ENCODE measurements around the gene ZNF3. TPM values are rescaled to one million over a fixed set of nuclear protein-coding genes. Genes with fewer than 3 reads are reported as not detected.

Gene ZNF3
- total RNA-seq, 1 experiment from 2014 or later: 32.9 TPM

DNA sequence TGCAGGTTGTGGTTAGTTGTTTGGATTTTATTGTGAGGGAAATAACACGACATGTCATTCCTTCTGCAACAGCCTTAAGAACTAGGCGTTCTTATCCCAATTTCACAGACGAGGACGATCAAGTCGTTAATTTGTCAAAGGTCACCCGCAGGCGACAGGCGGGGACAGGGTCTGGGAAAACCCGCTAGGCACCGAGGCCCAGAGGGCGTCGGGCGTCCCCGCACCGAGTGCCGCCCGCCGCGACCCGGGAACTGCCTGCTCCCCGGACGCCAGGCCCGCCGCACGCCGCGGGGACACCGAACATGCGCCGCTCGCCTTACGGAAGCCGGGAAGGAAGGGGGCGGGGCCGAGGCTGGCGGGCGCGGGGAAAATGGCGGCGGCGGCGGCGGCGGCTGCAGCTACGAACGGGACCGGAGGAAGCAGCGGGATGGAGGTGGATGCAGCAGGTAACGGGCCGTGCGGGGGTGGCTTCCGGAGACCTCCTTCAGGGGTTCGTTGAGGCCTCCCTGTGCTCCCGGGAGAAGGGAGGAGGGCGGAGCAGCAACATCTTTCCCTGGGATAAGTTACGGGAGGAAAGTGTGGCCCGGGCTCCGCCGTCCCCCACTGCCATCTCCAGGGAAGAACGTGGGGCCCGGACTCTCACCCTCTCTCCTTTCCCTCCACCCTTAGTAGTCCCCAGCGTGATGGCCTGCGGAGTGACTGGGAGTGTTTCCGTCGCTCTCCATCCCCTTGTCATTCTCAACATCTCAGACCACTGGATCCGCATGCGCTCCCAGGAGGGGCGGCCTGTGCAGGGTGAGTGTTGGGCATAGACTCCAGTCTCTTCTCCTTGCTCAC lies 7.3 kb upstream of the ZNF3 start, which contains the start of gene COPS6:
COPS6 (plus strand) TSS at position 349 of the 837 bp plus-strand sequence; CDS start at position 371, 22 bp downstream.
- Histone ChIP-seq H3K9me3 (ENCODE audit: control insufficient read depth, insufficient read depth, low read depth, low read length) (no peaks in the 10 kb centered on the region), H3K4me3 (ENCODE audit: low read depth in 2 of 2, low read length in 2 of 2) (peak within 1 kb of the TSS; percentile 81 to 84), H3K27me3 (ENCODE audit: control insufficient read depth, insufficient read depth, low read length) (no peaks in the 10 kb centered on the region), H3K4me1 (ENCODE audit: control insufficient read depth, insufficient read depth, low read length) (peaks cover 27% of the 10 kb centered on the region), H3K27ac (ENCODE audit: low read length) (peak within 1 kb of the TSS; percentile 96), H3K36me3 (ENCODE audit: control insufficient read depth, insufficient read depth, low read length) (peaks cover 3% of the 10 kb centered on the region)
- intact Hi-C loops (cut with micrococcal nuclease; ENCODE audit: unreplicated experiment) (loop anchor here (10.0 kb wide), 1 partner anchor 94 kb away; no protein-coding TSS in a partner anchor), in situ Hi-C loops (cut with HindIII; ENCODE audit: low pct_unique_long_range_greater_than_20kb, low sequenced_read_pairs) (no loop called here)
- POLR2A ChIA-PET: interaction anchor here (1.2 kb wide), 1 partner anchor 11 kb away, joined by 4 read pairs; no protein-coding TSS in a partner anchor
- peak; percentile 63 for ATAC-seq
- CTCF ChIA-PET: no interaction called here
- no TSS peak for BruUV-seq (replicated peaks)
- no peak for TF ChIP-seq TCF7L2 (IDR thresholded peaks at IDR 0.05; ENCODE audit: low read depth, low read length)
- peak; percentile 94 for TF ChIP-seq POLR2AphosphoS5 (IDR thresholded peaks at IDR 0.05; ENCODE audit: low read depth, low read length)
- TF ChIP-seq, protein P1, sequence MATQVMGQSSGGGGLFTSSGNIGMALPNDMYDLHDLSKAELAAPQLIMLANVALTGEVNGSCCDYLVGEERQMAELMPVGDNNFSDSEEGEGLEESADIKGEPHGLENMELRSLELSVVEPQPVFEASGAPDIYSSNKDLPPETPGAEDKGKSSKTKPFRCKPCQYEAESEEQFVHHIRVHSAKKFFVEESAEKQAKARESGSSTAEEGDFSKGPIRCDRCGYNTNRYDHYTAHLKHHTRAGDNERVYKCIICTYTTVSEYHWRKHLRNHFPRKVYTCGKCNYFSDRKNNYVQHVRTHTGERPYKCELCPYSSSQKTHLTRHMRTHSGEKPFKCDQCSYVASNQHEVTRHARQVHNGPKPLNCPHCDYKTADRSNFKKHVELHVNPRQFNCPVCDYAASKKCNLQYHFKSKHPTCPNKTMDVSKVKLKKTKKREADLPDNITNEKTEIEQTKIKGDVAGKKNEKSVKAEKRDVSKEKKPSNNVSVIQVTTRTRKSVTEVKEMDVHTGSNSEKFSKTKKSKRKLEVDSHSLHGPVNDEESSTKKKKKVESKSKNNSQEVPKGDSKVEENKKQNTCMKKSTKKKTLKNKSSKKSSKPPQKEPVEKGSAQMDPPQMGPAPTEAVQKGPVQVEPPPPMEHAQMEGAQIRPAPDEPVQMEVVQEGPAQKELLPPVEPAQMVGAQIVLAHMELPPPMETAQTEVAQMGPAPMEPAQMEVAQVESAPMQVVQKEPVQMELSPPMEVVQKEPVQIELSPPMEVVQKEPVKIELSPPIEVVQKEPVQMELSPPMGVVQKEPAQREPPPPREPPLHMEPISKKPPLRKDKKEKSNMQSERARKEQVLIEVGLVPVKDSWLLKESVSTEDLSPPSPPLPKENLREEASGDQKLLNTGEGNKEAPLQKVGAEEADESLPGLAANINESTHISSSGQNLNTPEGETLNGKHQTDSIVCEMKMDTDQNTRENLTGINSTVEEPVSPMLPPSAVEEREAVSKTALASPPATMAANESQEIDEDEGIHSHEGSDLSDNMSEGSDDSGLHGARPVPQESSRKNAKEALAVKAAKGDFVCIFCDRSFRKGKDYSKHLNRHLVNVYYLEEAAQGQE (IDR thresholded peaks at IDR 0.05; ENCODE audit: insufficient read depth in 1 of 2, low read depth in 2 of 2, low read length in 1 of 2): no peak
- TF ChIP-seq SIN3A (IDR thresholded peaks at IDR 0.05; ENCODE audit: borderline replicate concordance, insufficient read depth, low read depth, low read length): peak; percentile 82; the same call in 1 of the 2 replicates
- TF ChIP-seq, protein P2, sequence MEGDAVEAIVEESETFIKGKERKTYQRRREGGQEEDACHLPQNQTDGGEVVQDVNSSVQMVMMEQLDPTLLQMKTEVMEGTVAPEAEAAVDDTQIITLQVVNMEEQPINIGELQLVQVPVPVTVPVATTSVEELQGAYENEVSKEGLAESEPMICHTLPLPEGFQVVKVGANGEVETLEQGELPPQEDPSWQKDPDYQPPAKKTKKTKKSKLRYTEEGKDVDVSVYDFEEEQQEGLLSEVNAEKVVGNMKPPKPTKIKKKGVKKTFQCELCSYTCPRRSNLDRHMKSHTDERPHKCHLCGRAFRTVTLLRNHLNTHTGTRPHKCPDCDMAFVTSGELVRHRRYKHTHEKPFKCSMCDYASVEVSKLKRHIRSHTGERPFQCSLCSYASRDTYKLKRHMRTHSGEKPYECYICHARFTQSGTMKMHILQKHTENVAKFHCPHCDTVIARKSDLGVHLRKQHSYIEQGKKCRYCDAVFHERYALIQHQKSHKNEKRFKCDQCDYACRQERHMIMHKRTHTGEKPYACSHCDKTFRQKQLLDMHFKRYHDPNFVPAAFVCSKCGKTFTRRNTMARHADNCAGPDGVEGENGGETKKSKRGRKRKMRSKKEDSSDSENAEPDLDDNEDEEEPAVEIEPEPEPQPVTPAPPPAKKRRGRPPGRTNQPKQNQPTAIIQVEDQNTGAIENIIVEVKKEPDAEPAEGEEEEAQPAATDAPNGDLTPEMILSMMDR (IDR thresholded peaks at IDR 0.05): no peak
- no peak for DNase-seq (ENCODE audit: low read depth, low spot score)

DNA sequence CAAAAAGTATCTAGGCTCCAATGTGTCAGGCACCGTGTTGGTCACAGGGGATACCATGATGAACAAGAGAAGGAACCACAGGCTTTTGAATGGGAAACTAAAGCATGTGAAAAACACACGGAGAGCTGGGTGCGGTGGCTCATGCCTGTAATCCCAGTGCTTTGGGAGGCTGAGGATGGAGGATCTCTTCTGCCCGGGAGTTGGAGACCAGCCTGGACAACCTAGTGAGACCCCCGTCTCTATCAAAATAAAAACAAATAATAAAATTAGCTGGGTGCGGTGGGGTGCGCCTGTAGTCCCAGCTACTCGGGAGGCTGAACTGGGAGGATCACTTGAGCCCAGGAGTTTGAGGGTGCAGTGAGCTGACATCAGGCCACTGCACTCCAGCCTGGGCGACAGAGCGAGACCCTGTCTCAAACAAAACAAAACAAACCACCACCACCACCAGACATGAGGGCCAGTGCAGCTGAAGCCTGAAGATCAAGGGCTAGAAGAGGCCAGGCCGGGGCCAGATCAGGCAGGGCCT lies 6.6 kb upstream of the ZNF3 start:
- no TSS peak for BruUV-seq (replicated peaks)
- no peak for TF ChIP-seq SIN3A (IDR thresholded peaks at IDR 0.05; ENCODE audit: borderline replicate concordance, insufficient read depth, low read depth, low read length)
- TF ChIP-seq TCF7L2 (IDR thresholded peaks at IDR 0.05; ENCODE audit: low read depth, low read length): no peak
- TF ChIP-seq, protein P1 (IDR thresholded peaks at IDR 0.05; ENCODE audit: insufficient read depth in 1 of 2, low read depth in 2 of 2, low read length in 1 of 2): no peak
- no peak for TF ChIP-seq POLR2AphosphoS5 (IDR thresholded peaks at IDR 0.05; ENCODE audit: low read depth, low read length)
- TF ChIP-seq, protein P2 (IDR thresholded peaks at IDR 0.05): no peak
- no peaks in the 10 kb centered on the region for H3K9me3 ChIP-seq (ENCODE audit: control insufficient read depth, insufficient read depth, low read depth, low read length)
- H3K4me3 ChIP-seq (ENCODE audit: low read depth in 2 of 2, low read length in 2 of 2): peak overlapping the region; percentile 81 to 84
- ATAC-seq (peak; percentile 1; the same call in 1 of the 2 replicates), DNase-seq (ENCODE audit: low read depth, low spot score) (no peak)
- in situ Hi-C loops (cut with HindIII; ENCODE audit: low pct_unique_long_range_greater_than_20kb, low sequenced_read_pairs): no loop called here
- CTCF ChIA-PET: no interaction called here
- POLR2A ChIA-PET: interaction anchor here (1.2 kb wide), 1 partner anchor 12 kb away, joined by 4 read pairs; no protein-coding TSS in a partner anchor
- H3K4me1 ChIP-seq (ENCODE audit: control insufficient read depth, insufficient read depth, low read length): peaks cover 27% of the 10 kb centered on the region
- H3K27me3 ChIP-seq (ENCODE audit: control insufficient read depth, insufficient read depth, low read length): no peaks in the 10 kb centered on the region
- peaks cover 3% of the 10 kb centered on the region for H3K36me3 ChIP-seq (ENCODE audit: control insufficient read depth, insufficient read depth, low read length)
- intact Hi-C loops (cut with micrococcal nuclease; ENCODE audit: unreplicated experiment): loop anchor here (10.0 kb wide), 1 partner anchor 93 kb away; no protein-coding TSS in a partner anchor
- H3K27ac ChIP-seq (ENCODE audit: low read length): peak overlapping the region; percentile 96

Data from Panc1 (cell line).